DMS53 (cell line): ENCODE results near the gene NEB.

ENCODE experiments used
- DNase-seq: peaks from one replicate; lab custom pipeline; 2025; lab: John Stamatoyannopoulos, UW

The NEB gene

GRCh38 chr2:151733771-151734672 is at the start of gene NEB:
TSS of gene NEB (minus strand) at chr2:151734476. CDS start at chr2:151733156, 1,320 bp downstream.
- peak; percentile 84 for DNase-seq

GRCh38 chr2:151783133-151783520 is 48.9 kb upstream of the NEB start:
- no peak for DNase-seq

GRCh38 chr2:151782378-151783132 is 48.3 kb upstream of the NEB start:
- no peak for DNase-seq

- DNase-seq = no peak
These were observed 47.4 kb upstream of the NEB start for GRCh38 chr2:151781642-151782041.

- DNase-seq = no peak
These were observed 46.7 kb upstream of the NEB start for GRCh38 chr2:151780938-151781337.

GRCh38 chr2:151777935-151778334 is 43.7 kb upstream of the NEB start:
- no peak for DNase-seq

- no peak for DNase-seq
These were observed 43.2 kb upstream of the NEB start for GRCh38 chr2:151777487-151777886.

GRCh38 chr2:151776367-151776766 is 42.1 kb upstream of the NEB start:
- DNase-seq = no peak

- no peak for DNase-seq
These were observed 40.9 kb upstream of the NEB start for GRCh38 chr2:151775057-151775740.

GRCh38 chr2:151774506-151774905 is 40.2 kb upstream of the NEB start:
- no peak for DNase-seq

- no peak for DNase-seq
These were observed 37.5 kb upstream of the NEB start for GRCh38 chr2:151771599-151772358.

- DNase-seq = no peak
These were observed 36.7 kb upstream of the NEB start for GRCh38 chr2:151770995-151771394.

GRCh38 chr2:151769606-151770005 is 35.3 kb upstream of the NEB start:
- no peak for DNase-seq

GRCh38 chr2:151767536-151767935 is 33.3 kb upstream of the NEB start:
- DNase-seq = no peak

- no peak for DNase-seq
These were observed 32.3 kb upstream of the NEB start for GRCh38 chr2:151766437-151767153.

GRCh38 chr2:151765760-151766410 is 31.6 kb upstream of the NEB start:
- DNase-seq = no peak

- no peak for DNase-seq
These were observed 28.4 kb upstream of the NEB start for GRCh38 chr2:151762694-151763093.

- no peak for DNase-seq
These were observed 27.4 kb upstream of the NEB start for GRCh38 chr2:151761687-151762086.

GRCh38 chr2:151761193-151761592 is 26.9 kb upstream of the NEB start:
- DNase-seq = peak; percentile 0

GRCh38 chr2:151760139-151760650 is 25.9 kb upstream of the NEB start:
- DNase-seq = peak; percentile 88
